Right lobe of liver (tissue), 4 donors: ENCODE results near the gene LRRTM4.

Source experiments
- CTCF ChIP-seq, 4 donors: fragments of 200-600 bp in 3 of 4; fragments of 450-650 bp in 1 of 4; IDR thresholded peaks; one replicate each; pipeline versions ENCODE4 v1.5.1 to v1.8.0; 2016 to 2022; ENCODE audit warnings: antibody characterized with exemption in 4 of 4, mild to moderate bottlenecking in 2 of 4
- POLR2A ChIP-seq: fragments of 450-650 bp; IDR thresholded peaks from one replicate; pipeline ENCODE4 v1.6.1; 2017; ENCODE audit warnings: antibody characterized with exemption, mild to moderate bottlenecking
- donor health status: DM: no; HTN: no; CAD: no.
- donor health status: DM: no; HTN: no; CAD: no.
- donor health status: DM: no; HTN: yes; CAD: no.

GRCh38 chr2:76997296-76997695 is 524.9 kb downstream of the LRRTM4 start:
- no peak for TF ChIP-seq CTCF (IDR thresholded peaks at IDR 0.05)
- TF ChIP-seq POLR2A: no peak
